ENCODE data around the gene OMP.
"Not testable (repeated sequence)": the region's sequence is repeated elsewhere in the genome, so short reads cannot be mapped to it uniquely, and the experiment has no call there.

The OMP gene

GRCh38 chr11:77085652-77086051 is 17.0 kb upstream of the OMP start:
- in situ Hi-C loops (cut with HindIII; ENCODE audit: low sequenced_read_pairs) = no loop called here

- in situ Hi-C loops (cut with HindIII; ENCODE audit: low sequenced_read_pairs) = no loop called here
Measured at GRCh38 chr11:77086521-77087472, 15.8 kb upstream of the OMP start.

DNA sequence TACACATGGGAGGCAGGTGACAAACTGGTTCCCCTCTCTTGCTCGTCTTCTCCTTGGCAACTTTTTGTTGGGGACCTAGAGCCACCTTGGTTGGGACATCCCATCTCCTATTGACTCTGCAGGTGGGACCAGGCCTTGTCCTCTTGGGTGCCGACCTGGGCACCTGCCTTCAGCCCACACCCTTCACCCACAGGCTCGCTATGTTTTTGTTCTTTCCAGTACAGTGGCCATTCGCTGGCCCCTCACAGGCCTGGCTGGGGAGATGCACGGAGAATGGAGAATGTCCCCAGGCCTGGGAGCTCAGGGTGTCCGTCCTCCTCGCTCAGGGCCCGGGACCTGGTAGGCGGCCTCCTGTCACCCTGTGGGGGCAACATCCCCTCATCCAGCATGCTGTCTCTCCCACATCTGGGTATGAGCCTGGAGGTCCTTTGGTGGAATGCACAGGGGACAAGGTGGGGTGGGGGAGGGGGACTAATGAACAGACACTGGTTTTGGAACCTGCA is 14.9 kb upstream of the OMP start:
- in situ Hi-C loops (cut with HindIII; ENCODE audit: low sequenced_read_pairs) = no loop called here

DNA sequence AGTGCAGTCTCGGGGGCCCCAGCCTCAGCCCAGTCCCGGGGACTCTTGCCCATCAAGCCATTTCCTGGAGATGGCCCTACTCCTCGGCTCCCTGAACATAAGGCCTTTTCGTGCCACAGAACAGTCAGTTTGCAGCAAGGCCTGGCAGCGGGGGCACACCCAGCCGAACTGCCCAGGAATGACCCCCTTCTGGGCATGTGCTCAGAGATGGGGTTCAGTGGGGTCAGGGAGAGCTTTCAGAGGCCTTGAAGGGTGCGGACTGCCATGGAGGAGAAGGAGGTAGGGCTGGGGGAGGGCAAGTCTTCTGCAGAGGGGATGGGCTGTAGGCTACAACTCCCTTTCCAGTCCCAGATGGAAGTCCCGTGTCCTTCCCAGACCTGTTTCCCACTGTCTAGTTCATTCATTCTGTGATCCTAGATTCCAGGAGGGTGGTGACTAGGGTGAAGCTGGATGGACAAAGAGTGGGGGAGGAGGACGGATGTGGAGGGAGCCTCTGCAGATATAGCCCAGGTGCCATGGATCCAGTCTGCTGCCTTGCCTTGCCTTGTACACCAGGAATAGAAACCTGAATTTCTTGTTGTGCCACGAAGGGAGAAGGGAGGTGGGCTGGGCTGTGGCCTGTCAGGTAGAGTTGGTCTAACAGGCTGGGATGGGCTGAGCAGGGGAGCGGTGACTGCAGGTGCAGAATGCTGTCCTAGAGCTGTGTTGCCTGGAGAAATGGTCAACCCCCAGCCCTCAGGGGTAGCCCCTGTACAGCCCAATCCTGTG is 14.2 kb upstream of the OMP start:
- in situ Hi-C loops (cut with HindIII; ENCODE audit: low sequenced_read_pairs) = no loop called here

DNA sequence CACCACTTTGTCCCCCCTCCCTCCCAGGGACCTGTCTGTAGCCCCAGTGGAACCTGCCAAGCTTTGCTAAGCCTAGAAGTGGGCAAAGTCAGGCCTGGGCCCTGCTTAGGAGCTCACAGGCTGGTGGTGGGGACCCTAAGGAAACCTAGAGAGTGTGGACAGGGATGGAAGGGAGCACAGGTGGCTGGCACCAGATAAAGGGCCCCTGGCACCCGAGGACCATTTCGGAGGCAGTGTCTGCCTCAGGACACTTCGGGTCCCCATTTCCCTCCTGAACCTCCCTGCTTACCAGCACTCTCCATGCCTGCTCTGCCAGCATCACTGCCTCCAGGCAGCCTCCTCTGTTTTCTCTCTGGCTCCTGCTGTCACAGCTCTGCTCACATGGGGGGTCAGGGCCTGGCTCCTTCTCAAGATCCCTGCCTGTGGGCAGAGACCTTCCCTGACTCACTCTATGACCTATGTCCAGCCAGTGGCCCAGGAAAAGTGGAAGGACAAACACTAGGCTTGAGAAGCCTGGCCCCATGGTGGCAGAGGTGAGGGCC is 13.6 kb upstream of the OMP start:
- in situ Hi-C loops (cut with HindIII; ENCODE audit: low sequenced_read_pairs) = no loop called here

GRCh38 chr11:77090046-77090372 is 12.6 kb upstream of the OMP start:
- in situ Hi-C loops (cut with HindIII; ENCODE audit: low sequenced_read_pairs) = no loop called here

DNA sequence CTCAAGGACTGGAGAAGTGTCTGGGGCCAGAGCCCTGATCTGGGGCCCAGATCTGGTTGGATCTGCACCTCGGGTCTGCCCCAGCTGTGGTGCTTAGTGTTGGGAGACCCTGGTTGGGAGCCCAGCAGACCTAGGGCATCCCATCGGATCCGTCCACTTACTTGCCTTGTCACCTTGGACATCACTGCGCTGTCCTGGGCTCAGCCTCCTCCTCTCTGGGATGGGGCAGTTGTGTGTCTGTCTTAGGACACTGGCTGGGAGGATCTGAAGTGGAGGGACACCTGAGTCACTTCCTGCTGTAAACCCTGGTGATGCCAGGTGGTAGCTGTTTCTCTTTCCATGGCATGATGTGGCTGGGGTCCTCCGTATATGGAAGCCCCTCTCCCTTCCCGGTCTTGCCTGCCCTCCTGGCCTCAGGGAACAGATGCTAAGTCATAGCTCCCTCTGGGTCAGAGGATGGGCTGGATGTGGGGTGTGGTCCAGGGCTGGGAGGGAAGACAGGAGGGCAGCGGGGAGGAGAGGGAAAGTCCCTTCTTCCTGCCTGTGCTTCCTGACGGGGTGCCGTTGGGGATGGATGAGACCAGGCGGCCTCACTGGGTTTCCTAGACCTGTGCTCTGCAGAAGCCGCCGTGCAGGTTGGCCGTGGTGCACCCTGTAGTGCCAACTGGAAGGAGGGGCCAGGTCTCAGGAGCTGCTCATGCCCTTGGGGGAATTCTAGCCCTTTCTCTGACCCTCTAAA is 12.1 kb upstream of the OMP start:
- in situ Hi-C loops (cut with HindIII; ENCODE audit: low sequenced_read_pairs) = no loop called here

GRCh38 chr11:77091146-77091940 is 11.3 kb upstream of the OMP start:
- in situ Hi-C loops (cut with HindIII; ENCODE audit: low sequenced_read_pairs) = no loop called here

GRCh38 chr11:77092382-77092781 is 10.3 kb upstream of the OMP start:
- in situ Hi-C loops (cut with HindIII; ENCODE audit: low sequenced_read_pairs) = no loop called here

- in situ Hi-C loops (cut with HindIII; ENCODE audit: low sequenced_read_pairs) = no loop called here
Measured at GRCh38 chr11:77093056-77093891, 9.4 kb upstream of the OMP start.

- in situ Hi-C loops (cut with HindIII; ENCODE audit: low sequenced_read_pairs) = no loop called here
Measured at GRCh38 chr11:77093987-77094840, 8.4 kb upstream of the OMP start.

DNA sequence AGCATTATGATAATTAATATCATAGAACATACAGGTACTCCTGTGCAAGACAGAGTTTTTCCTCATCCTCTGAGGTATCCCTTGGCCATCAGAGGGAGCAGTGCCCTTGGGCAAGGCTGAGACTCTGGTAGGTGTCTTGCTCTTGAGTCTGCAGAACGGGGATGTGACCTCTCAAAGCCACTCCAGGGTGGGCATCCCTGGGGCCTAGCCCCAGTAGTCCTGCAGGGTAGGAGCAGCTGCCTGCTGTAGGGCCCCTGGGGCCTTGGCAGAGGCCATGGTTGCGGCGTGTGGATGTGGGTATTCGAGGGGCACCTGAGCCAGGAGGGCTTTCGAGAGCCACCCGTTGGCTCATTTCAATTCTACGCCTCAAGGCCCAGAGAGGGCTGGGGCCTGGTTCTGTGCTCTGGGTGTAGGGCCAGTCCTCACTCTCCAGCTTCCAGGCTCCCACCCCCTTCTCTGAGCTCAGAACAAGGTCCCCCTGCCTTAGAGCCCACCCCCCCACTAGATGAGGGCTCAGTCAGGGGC is 7.7 kb upstream of the OMP start:
- in situ Hi-C loops (cut with HindIII; ENCODE audit: low sequenced_read_pairs) = no loop called here

GRCh38 chr11:77095551-77096490 is 6.8 kb upstream of the OMP start:
- in situ Hi-C loops (cut with HindIII; ENCODE audit: low sequenced_read_pairs) = no loop called here

DNA sequence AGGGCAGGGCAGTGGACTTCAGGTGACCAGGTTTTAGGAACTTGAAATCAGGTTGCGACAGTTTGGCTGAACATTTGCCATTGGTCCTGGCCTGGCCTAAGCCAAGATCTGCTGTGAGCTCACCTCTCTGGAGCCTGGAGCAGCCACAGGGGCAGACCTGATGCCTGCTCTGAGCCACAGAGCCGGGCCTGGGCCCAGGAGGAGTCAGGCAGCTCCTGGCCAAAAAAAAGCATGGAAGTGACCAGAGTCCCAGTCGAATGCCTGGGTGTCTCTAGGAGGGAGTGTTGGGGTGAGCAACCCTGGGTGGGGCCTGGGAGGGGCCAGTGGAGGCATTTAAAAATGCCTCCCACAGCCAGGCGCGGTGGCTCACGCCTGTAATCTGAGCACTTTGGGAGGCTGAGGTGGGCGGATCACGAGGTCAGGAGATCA is 6.0 kb upstream of the OMP start:
- in situ Hi-C loops (cut with HindIII; ENCODE audit: low sequenced_read_pairs) = no loop called here

- in situ Hi-C loops (cut with HindIII; ENCODE audit: low sequenced_read_pairs) = not testable (repeated sequence)
Measured at GRCh38 chr11:77097180-77097579, 5.5 kb upstream of the OMP start.

DNA sequence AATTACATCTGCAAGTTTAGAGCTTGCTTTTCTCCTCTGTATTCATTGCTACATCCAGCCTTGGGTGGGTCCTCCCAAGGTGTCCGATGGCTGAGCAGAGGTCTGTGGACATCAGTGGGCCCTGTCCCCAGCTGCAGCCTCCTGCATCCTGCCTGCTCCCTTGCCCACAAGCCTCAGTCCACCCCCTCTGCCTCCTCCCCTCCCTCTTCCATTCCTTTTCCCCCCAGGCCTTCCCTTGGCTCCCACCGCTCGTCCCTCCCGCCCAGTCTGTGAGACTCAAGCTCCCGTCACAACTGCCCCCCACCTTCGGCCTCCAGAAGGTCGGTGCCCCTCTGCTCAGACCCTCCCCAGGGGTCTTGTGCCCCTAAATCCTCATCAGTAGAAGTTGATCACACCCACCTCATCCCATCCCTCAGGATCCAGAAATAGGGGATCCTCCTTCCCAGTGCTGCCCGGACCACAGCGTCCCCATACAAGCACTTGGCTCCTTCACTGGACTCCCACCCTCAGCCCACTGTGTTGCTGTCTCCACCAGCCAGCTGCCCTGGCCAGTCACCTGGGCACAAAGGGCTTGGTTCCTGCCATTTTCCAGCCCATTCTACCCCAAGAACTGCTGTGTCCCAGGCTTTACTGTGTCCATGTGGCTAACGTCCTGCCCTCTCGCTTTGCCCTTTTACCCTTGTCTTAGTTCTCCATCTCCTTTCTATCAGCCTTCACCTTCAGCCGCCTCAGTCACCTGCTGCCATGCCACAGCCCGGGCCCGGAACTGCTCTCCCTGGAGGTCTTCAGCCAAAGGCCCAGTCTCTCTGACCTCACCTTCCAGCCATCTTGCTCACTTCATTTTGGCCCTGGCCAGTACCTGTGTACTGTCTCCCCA is 2.2 kb upstream of the OMP start:
- in situ Hi-C loops (cut with HindIII; ENCODE audit: low sequenced_read_pairs) = no loop called here

All from DLD1 (cell line).